HepG2 (cell line): ENCODE data around the gene BTBD8. TPM values are rescaled to one million over a fixed set of nuclear protein-coding genes. Genes with fewer than 3 reads are reported as not detected.
A peak's percentile ranks its signal among the peaks of the same experiment; 100 is the strongest.
"Not testable (repeated sequence)": the region's sequence is repeated elsewhere in the genome, so short reads cannot be mapped to it uniquely, and the experiment has no call there.

Source experiments
- ATAC-seq: fragments of 200-7000 bp; cut with Tn5 transposase; 3 replicates; pipeline ENCODE4 v1.9.1; 2020; ENCODE audit warnings: mild to moderate bottlenecking, moderate library complexity
- BruUV-seq: library from RNA; stranded (reverse); fragments of 400-500 nt; replicated peaks from 2 replicates; lab custom pipeline; 2021; lab: Mats Ljungman, UMichigan
- CTCF ChIA-PET: fragments of 300-600 bp; formaldehyde crosslinking; extraction: SDS; loops from one replicate; lab custom pipeline; 2021; ENCODE audit warnings: low total read pairs, inconsistent platforms, low intra/inter-chr PET ratio; lab: Yijun Ruan, JAX
- POLR2A ChIA-PET: fragments of 350-600 bp; sonication (Branson Sonifier 250); formaldehyde crosslinking; loops from one replicate; lab custom pipeline; 2020; ENCODE audit warnings: antibody characterized with exemption, inconsistent platforms; lab: Yijun Ruan, JAX
- DNase-seq: peaks from one replicate; pipeline ENCODE4 v3.0.0-alpha.2; 2015; ENCODE audit warnings: low spot score
- FAIRE-seq: peaks from 3 replicates; lab custom pipeline; 2011; peaks lifted over from hg19 to GRCh38; lab: Jason Lieb, UNC
- H2AFZ ChIP-seq: one replicate; pipeline ENCODE4 v1.6.1; 2011; ENCODE audit warnings: low read length, inconsistent platforms
- H3K27ac ChIP-seq: fragments of 300-600 bp; 3 replicates; pipeline ENCODE4 v1.8.0; 2011; ENCODE audit warnings: mixed run types, mild to moderate bottlenecking, mixed read lengths, low read length, inconsistent platforms; ENCODE audit not compliant: insufficient read depth; ENCODE audit errors: extremely low read length
- H3K27me3 ChIP-seq, 2 experiments: fragments of 200-600 bp in 1 of 2; 2 replicates in 1 of 2; 3 replicates in 1 of 2; pipeline versions ENCODE4 v1.6.0 to v1.8.0; 2011; ENCODE audit warnings: low read length in 2 of 2, mild to moderate bottlenecking in 2 of 2, moderate library complexity in 2 of 2, inconsistent platforms in 1 of 2; ENCODE audit not compliant: insufficient read depth in 2 of 2, control insufficient read depth in 1 of 2
- H3K36me3 ChIP-seq, 2 experiments: fragments of 200-600 bp in 1 of 2; replicated peaks in 1 of 2; 2 replicates in 1 of 2; 3 replicates in 1 of 2; pipeline versions ENCODE4 v1.5.1 to v1.8.0; 2011; ENCODE audit warnings: low read length in 2 of 2, inconsistent platforms in 1 of 2; ENCODE audit not compliant: insufficient read depth in 2 of 2, control insufficient read depth in 1 of 2
- H3K4me1 ChIP-seq: 2 replicates; pipeline ENCODE4 v1.5.1; 2012; ENCODE audit warnings: low read length, inconsistent platforms; ENCODE audit not compliant: insufficient read depth
- H3K4me2 ChIP-seq: 2 replicates; pipeline ENCODE4 v1.6.0; 2011; ENCODE audit warnings: low read depth, low read length, inconsistent platforms
- H3K4me3 ChIP-seq, 3 experiments: fragments of 200-600 bp in 1 of 3; sonication (generic), shearing (Covaris generic) in 1 of 3; replicated peaks in 1 of 3; 2 replicates each; pipeline ENCODE4 v1.5.1; 2011 to 2016; ENCODE audit warnings: low read length in 3 of 3, inconsistent platforms in 2 of 3, low read depth in 2 of 3, mild to moderate bottlenecking in 2 of 3, control low read depth in 1 of 3, mixed read lengths in 1 of 3; ENCODE audit not compliant: insufficient read depth in 1 of 3
- H3K79me2 ChIP-seq: one replicate; pipeline ENCODE4 v1.6.1; 2011; ENCODE audit warnings: low read length, inconsistent platforms; ENCODE audit not compliant: insufficient read depth
- H3K9ac ChIP-seq: 2 replicates; pipeline ENCODE4 v1.6.0; 2011; ENCODE audit warnings: mild to moderate bottlenecking, low read depth, low read length, inconsistent platforms; ENCODE audit not compliant: insufficient read depth
- H3K9me3 ChIP-seq: 2 replicates; pipeline ENCODE4 v1.5.1; 2012; ENCODE audit warnings: mild to moderate bottlenecking, low read length
- H4K20me1 ChIP-seq: 2 replicates; pipeline ENCODE4 v1.6.0; 2011; ENCODE audit warnings: inconsistent platforms, mild to moderate bottlenecking, low read length, moderate library complexity; ENCODE audit not compliant: insufficient read depth
- CHCHD3 ChIP-seq: sonication (generic); formaldehyde crosslinking; IDR thresholded peaks from 2 replicates; pipeline ENCODE4 v1.8.0; 2022; ENCODE audit warnings: mild to moderate bottlenecking, missing genetic modification reagents, moderate library complexity
- CREB1 ChIP-seq, 2 experiments: fragments of 450-650 bp in 1 of 2; IDR thresholded peaks; 2 replicates each; pipeline ENCODE4 v1.6.1; 2016 to 2017; ENCODE audit warnings: control low read depth in 1 of 2, mild to moderate bottlenecking in 1 of 2, missing compliant biosample characterization in 1 of 2, missing genetic modification characterization in 1 of 2
- FOSL2 ChIP-seq: sonication (generic); formaldehyde crosslinking; IDR thresholded peaks from 2 replicates; pipeline ENCODE4 v1.4.0; 2020; ENCODE audit warnings: missing genetic modification reagents
- GPBP1L1 ChIP-seq: sonication (generic); formaldehyde crosslinking; IDR thresholded peaks from 2 replicates; pipeline ENCODE4 v1.5.0; 2020; ENCODE audit warnings: mild to moderate bottlenecking, missing genetic modification reagents
- NFYC ChIP-seq: IDR thresholded peaks from 2 replicates; pipeline ENCODE4 v1.6.1; 2016; ENCODE audit warnings: missing genetic modification reagents, missing compliant biosample characterization
- ZNF234 ChIP-seq: sonication (generic); formaldehyde crosslinking; conservative IDR thresholded peaks from 2 replicates; pipeline ENCODE4 v1.5.1; 2020; ENCODE audit warnings: mild to moderate bottlenecking, missing genetic modification reagents
- WGBS: methylation state at CpG from one replicate; pipeline ENCODE4 v1.1.6; 2017; ENCODE audit warnings: low lambda C conversion rate; 5-methylcytosine and 5-hydroxymethylcytosine counted together
- in situ Hi-C: cut with HindIII; loops from 2 replicates; pipeline ENCODE4 v1.10.0; 2017; ENCODE audit warnings: low pct_unique_long_range_greater_than_20kb; ENCODE audit not compliant: extremely low pct_ligation_motif_present
- intact Hi-C: fragments of 100-400 bp; cut with micrococcal nuclease; formaldehyde crosslinking; loops from one replicate; pipeline ENCODE4 v1.10.0; 2022; ENCODE audit not compliant: unreplicated experiment
- polyA plus RNA-seq, 8 experiments: library from polyadenylated mRNA; depleted of rRNA in 3 of 8; stranded (reverse) in 7 of 8; unstranded in 1 of 8; fragments of >200 nt; fragmentation: Illumina TruSeq in 4 of 8; extraction: Trizol in 4 of 8; gene quantifications; 2 replicates each; pipeline versions ENCODE4 v1.2.1 to v1.2.3, GENCODE V29; 2011 to 2016; ENCODE audit warnings: low read depth in 4 of 8, missing spikeins in 1 of 8, mixed read lengths in 1 of 8; ENCODE audit not compliant: insufficient read depth in 1 of 8
- total RNA-seq, 5 experiments: library from RNA; depleted of rRNA; stranded (reverse); fragments of >200 nt; fragmentation: Illumina TruSeq; extraction: Trizol; gene quantifications; 2 replicates each; pipeline ENCODE4 v1.2.3, GENCODE V29; 2016; ENCODE audit warnings: low read depth in 1 of 5

Gene BTBD8
- total and polyA plus RNA-seq, 2 of the 13 experiments (the other 11 are each of a cell fraction or from before 2014, with no cell fraction given), result 0.41 to 1.8 TPM

GRCh38 chr1:92070892-92071291 lies 9.3 kb upstream of the BTBD8 start:
- in situ Hi-C loops, result no loop called here
- CTCF ChIA-PET, result no interaction called here

GRCh38 chr1:92074446-92074845 lies 5.7 kb upstream of the BTBD8 start:
- in situ Hi-C loops; H4K20me1 ChIP-seq; H3K4me3 ChIP-seq; H3K4me1 ChIP-seq; H3K79me2 ChIP-seq; H3K4me2 ChIP-seq; intact Hi-C loops; H3K27me3 ChIP-seq; BruUV-seq; DNase-seq; FAIRE-seq; POLR2A ChIA-PET; H3K27ac ChIP-seq; H3K36me3 ChIP-seq; ATAC-seq; H3K9ac ChIP-seq; CTCF ChIA-PET; H3K9me3 ChIP-seq; H2AFZ ChIP-seq; TF ChIP-seq CREB1 (CRISPR knock-in tag; IDR thresholded peaks at IDR 0.05): not testable (repeated sequence)
- TF ChIP-seq CREB1 (IDR thresholded peaks at IDR 0.05), result peak; percentile 69

More at GRCh38 chr1:92070892-92071291, 9.3 kb upstream of the BTBD8 start:
- Histone ChIP-seq H3K79me2 (no peaks in the 10 kb centered on the region), H3K4me1 (no peaks in the 10 kb centered on the region)
- FAIRE-seq, result no peak
- POLR2A ChIA-PET, result interaction anchor here (0.7 kb wide), 1 partner anchor 761 kb away, joined by 3 read pairs; the partner anchor contains the start of gene RPL5
- no peak for TF ChIP-seq CHCHD3 (CRISPR knock-in tag)
- TF ChIP-seq FOSL2 (CRISPR knock-in tag), result no peak
- TF ChIP-seq NFYC, result no peak
- no peak for TF ChIP-seq GPBP1L1 (CRISPR knock-in tag)
- no peak for TF ChIP-seq ZNF234 (CRISPR knock-in tag)
- TF ChIP-seq, all 625 proteins: peak for 0
- DNase-seq (no peak), ATAC-seq (no peak)
- no peaks in the 10 kb centered on the region for H3K36me3 ChIP-seq
- no peak overlapping the region for H3K4me3 ChIP-seq
- intact Hi-C loops, result no loop called here
- H3K27me3 ChIP-seq, result no peaks in the 10 kb centered on the region
- no peak overlapping the region for H3K9ac ChIP-seq
- no peak overlapping the region for H3K4me2 ChIP-seq
- H4K20me1 ChIP-seq, result no peaks in the 10 kb centered on the region
- no peaks in the 10 kb centered on the region for H3K9me3 ChIP-seq
- H2AFZ ChIP-seq, result no peak overlapping the region
- no peak overlapping the region for H3K27ac ChIP-seq
- WGBS, result 58% methylated on average over 2 of the region's 2 CpGs
- BruUV-seq, result no TSS peak
